Naive thymus-derived CD8-positive, alpha-beta T cell (primary cell): Measurements from ENCODE around the gene POU3F4. TPM values are rescaled to one million over a fixed set of nuclear protein-coding genes. Genes with fewer than 3 reads are reported as not detected.

Experiments used
- ATAC-seq, 2 donors: fragments of 150-1000 bp; cut with Tn5 transposase in 1 of 2; sonication (Bioruptor Pico), chemical (Tn5 transposase) in 1 of 2; 1 replicate in 1 of 2; 2 replicates in 1 of 2; pipeline ENCODE4 v1.10.0; 2021; ENCODE audit warnings: mild to moderate bottlenecking in 2 of 2, moderate library complexity in 2 of 2
- POLR2A ChIA-PET: fragments of 350-600 bp; sonication (Branson Sonifier 250); formaldehyde crosslinking; loops from one replicate; lab custom pipeline; 2021; ENCODE audit warnings: antibody characterized with exemption; lab: Charles Lee
- DNase-seq, 10 donors: peaks; one replicate each; pipeline versions ENCODE4 v3.0.0 to v3.0.0-alpha.2; 2020 to 2022
- H3K27ac Mint-ChIP-seq, 10 donors: one replicate each; pipeline ENCODE4 v1.8.0; 2020 to 2022; ENCODE audit warnings: mild to moderate bottlenecking in 10 of 10, mixed read lengths in 10 of 10, moderate library complexity in 4 of 10, inconsistent platforms in 1 of 10
- H3K27me3 Mint-ChIP-seq, 5 donors: one replicate each; pipeline ENCODE4 v1.8.0; 2021 to 2022; ENCODE audit warnings: mixed read lengths in 5 of 5
- H3K36me3 Mint-ChIP-seq, 3 donors: one replicate each; pipeline ENCODE4 v1.8.0; 2020 to 2022; ENCODE audit warnings: mixed read lengths in 3 of 3, mild to moderate bottlenecking in 2 of 3, inconsistent platforms in 1 of 3
- H3K4me1 Mint-ChIP-seq, 4 donors: one replicate each; pipeline ENCODE4 v1.8.0; 2021 to 2022; ENCODE audit warnings: mixed read lengths in 4 of 4
- H3K4me3 Mint-ChIP-seq, 10 donors: one replicate each; pipeline ENCODE4 v1.8.0; 2020 to 2022; ENCODE audit warnings: mild to moderate bottlenecking in 10 of 10, mixed read lengths in 10 of 10, moderate library complexity in 6 of 10, inconsistent platforms in 1 of 10
- H3K9me3 Mint-ChIP-seq, 9 donors: one replicate each; pipeline ENCODE4 v1.8.0; 2020 to 2022; ENCODE audit warnings: mixed read lengths in 9 of 9, mild to moderate bottlenecking in 3 of 9, inconsistent platforms in 1 of 9, moderate library complexity in 1 of 9
- polyA plus RNA-seq, 3 donors: library from polyadenylated mRNA; unstranded; fragments of 300-500 nt; fragmentation: Illumina TruSeq; gene quantifications; one replicate each; pipeline ENCODE4 v1.2.3, GENCODE V29; 2021
- total RNA-seq, 8 experiments: library from RNA in 2 of 8; stranded (reverse) in 2 of 8; gene quantifications; one replicate each; pipeline ENCODE4 v1.2.3 and lab custom pipeline; 2021 to 2026

POU3F4 gene
- not detected for total RNA-seq
- polyA plus RNA-seq, result not detected
- 0 to 0.09 (median 0) reads per million in 6 experiments for total RNA-seq (lab: John Stamatoyannopoulos, UW)

GRCh38 chrX:83508006-83508405 is at the start of gene POU3F4:
TSS of gene POU3F4 (plus strand) at chrX:83508290. CDS start at chrX:83508325, 35 bp downstream.
- no peak for ATAC-seq
- peaks cover 2 to 12% (median 5%) of the 10 kb centered on the region in 4 donors for H3K4me1 Mint-ChIP-seq
- DNase-seq, result no peak
- peaks cover 18 to 78% (median 55%) of the 10 kb centered on the region in 5 donors for H3K27me3 Mint-ChIP-seq
- H3K9me3 Mint-ChIP-seq, result peaks cover 0 to 21% (median 2%) of the 10 kb centered on the region in 9 donors
- no peak within 1 kb of the TSS for H3K27ac Mint-ChIP-seq
- peak within 1 kb of the TSS in 3 of 10 donors; percentile 13 to 60 (median 34) for H3K4me3 Mint-ChIP-seq
- H3K36me3 Mint-ChIP-seq, result peaks cover 0 to 21% (median 2%) of the 10 kb centered on the region in 3 donors
- POLR2A ChIA-PET, result no interaction called here

- Mint-ChIP-seq H3K4me3 (no peak overlapping the region), H3K27ac (no peak overlapping the region), H3K36me3 (no peaks in the 10 kb centered on the region), H3K4me1 (no peaks in the 10 kb centered on the region), H3K27me3 (no peaks in the 10 kb centered on the region), H3K9me3 (peaks cover 0 to 5% (median 0%) of the 10 kb centered on the region in 9 donors)
- ATAC-seq, result no peak
- peak in 1 of 10 donors; percentile 0 for DNase-seq
- POLR2A ChIA-PET, result no interaction called here
Observed at GRCh38 chrX:83469551-83469950, 38.5 kb upstream of the POU3F4 start.

DNA sequence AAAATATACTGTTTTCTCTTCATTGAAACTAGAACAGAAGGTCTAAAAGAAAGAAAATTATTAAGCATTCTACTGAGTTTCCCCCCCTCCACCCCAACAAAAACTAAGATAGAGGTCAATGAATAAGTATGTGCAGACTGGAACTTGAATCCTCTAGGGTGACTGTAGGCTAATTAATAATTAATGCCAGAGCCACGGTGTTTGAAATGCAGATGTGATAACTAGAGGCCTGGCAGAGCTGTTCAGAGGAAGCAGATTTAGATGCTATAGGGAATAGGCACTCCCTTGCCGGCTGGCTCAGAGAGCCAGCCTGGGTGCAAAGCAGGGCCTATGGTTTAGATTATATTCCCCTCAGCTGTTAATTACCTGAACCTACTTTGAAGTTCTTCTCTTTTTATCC is 12.2 kb upstream of the POU3F4 start:
- no peaks in the 10 kb centered on the region for H3K36me3 Mint-ChIP-seq

GRCh38 chrX:83501003-83501402 is 7.1 kb upstream of the POU3F4 start:
- DNase-seq, result no peak
- no peak for ATAC-seq
- H3K27me3 Mint-ChIP-seq, result peaks cover 6 to 42% (median 25%) of the 10 kb centered on the region in 5 donors

More for the DNA sequence above, 12.2 kb upstream of the POU3F4 start:
- Mint-ChIP-seq H3K4me1 (no peaks in the 10 kb centered on the region), H3K27ac (no peak overlapping the region), H3K9me3 (peaks cover 0 to 3% (median 0%) of the 10 kb centered on the region in 9 donors), H3K4me3 (no peak overlapping the region), H3K27me3 (peaks cover 0 to 10% (median 0%) of the 10 kb centered on the region in 5 donors)
- ATAC-seq, result no peak
- DNase-seq, result no peak
- POLR2A ChIA-PET, result no interaction called here

GRCh38 chrX:83501530-83501929 is 6.6 kb upstream of the POU3F4 start:
- DNase-seq (no peak), ATAC-seq (no peak)
- Mint-ChIP-seq H3K27ac (no peak overlapping the region), H3K4me1 (no peaks in the 10 kb centered on the region), H3K9me3 (peaks cover 0 to 9% (median 0%) of the 10 kb centered on the region in 9 donors), H3K36me3 (peaks cover 0 to 3% (median 0%) of the 10 kb centered on the region in 3 donors), H3K27me3 (peaks cover 6 to 42% (median 27%) of the 10 kb centered on the region in 5 donors), H3K4me3 (no peak overlapping the region)
- POLR2A ChIA-PET, result no interaction called here

More at GRCh38 chrX:83501003-83501402, 7.1 kb upstream of the POU3F4 start:
- POLR2A ChIA-PET, result no interaction called here
- Mint-ChIP-seq H3K9me3 (peaks cover 0 to 9% (median 0%) of the 10 kb centered on the region in 9 donors), H3K4me1 (no peaks in the 10 kb centered on the region), H3K4me3 (no peak overlapping the region), H3K36me3 (peaks cover 0 to 3% (median 0%) of the 10 kb centered on the region in 3 donors), H3K27ac (no peak overlapping the region)

DNA sequence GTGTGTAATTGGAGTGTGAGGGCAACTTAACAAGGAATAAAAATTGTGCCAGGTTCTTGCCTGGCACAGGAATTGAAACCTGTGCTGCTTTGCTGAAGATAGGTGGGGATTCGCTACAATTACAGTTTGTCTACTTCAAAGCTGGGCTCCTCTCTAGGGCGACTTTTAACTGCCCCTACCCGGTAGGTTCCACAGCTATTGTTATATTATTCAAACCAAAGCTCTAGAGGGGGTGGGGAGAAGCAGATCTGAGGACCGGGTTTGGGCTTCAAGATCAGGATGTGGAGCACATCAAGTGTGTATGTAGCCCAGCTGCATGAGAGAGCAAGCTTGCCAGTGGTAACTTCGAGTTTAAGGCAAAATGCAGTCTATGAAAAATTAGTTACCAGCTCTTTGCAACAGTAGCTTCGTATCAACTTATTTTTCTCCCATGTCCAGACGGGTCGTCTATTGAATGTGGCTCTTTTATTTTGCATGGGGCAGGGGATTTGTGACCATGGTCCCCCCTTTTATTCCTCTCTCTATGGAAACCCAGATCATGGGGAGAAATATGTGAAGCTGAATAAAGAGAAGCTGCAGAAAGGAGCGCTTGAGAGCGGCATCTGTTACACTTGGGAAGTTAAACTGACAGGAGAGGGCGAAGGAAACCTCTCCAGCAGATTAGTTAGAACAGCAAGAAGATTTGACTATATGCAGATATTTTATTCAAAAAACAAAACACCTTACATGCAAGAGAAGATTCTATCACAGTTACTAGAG is 3.2 kb upstream of the POU3F4 start:
- Mint-ChIP-seq H3K27me3 (peaks cover 18 to 66% (median 53%) of the 10 kb centered on the region in 5 donors), H3K27ac (no peak overlapping the region), H3K9me3 (peaks cover 0 to 21% (median 2%) of the 10 kb centered on the region in 9 donors), H3K36me3 (peaks cover 0 to 12% (median 5%) of the 10 kb centered on the region in 3 donors), H3K4me1 (peaks cover 2 to 8% (median 3%) of the 10 kb centered on the region in 4 donors), H3K4me3 (no peak overlapping the region)
- ATAC-seq (no peak), DNase-seq (no peak)
- POLR2A ChIA-PET, result no interaction called here

DNA sequence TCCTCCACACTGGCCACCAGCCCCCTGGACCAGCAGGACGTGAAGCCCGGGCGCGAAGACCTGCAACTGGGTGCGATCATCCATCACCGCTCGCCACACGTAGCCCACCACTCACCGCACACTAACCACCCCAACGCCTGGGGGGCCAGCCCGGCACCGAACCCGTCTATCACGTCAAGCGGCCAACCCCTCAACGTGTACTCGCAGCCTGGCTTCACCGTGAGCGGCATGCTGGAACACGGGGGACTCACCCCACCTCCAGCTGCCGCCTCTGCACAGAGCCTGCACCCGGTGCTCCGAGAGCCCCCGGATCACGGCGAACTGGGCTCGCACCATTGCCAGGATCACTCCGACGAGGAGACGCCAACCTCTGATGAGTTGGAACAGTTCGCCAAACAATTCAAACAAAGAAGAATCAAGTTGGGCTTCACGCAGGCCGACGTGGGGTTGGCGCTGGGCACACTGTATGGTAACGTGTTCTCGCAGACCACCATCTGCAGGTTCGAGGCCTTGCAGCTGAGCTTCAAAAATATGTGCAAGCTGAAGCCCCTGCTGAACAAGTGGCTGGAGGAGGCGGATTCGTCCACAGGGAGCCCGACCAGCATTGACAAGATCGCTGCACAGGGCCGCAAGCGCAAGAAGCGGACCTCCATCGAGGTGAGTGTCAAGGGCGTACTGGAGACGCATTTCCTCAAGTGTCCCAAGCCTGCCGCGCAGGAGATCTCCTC is 600 bp downstream of the POU3F4 start:
- DNase-seq (no peak), ATAC-seq (no peak)
- Mint-ChIP-seq H3K9me3 (peaks cover 0 to 21% (median 2%) of the 10 kb centered on the region in 9 donors), H3K4me3 (peak overlapping the region in 3 of 10 donors; percentile 13 to 60 (median 34)), H3K4me1 (peaks cover 2 to 12% (median 5%) of the 10 kb centered on the region in 4 donors), H3K27me3 (peaks cover 19 to 71% (median 50%) of the 10 kb centered on the region in 5 donors), H3K27ac (no peak overlapping the region), H3K36me3 (peaks cover 0 to 21% (median 2%) of the 10 kb centered on the region in 3 donors)
- POLR2A ChIA-PET, result no interaction called here

DNA sequence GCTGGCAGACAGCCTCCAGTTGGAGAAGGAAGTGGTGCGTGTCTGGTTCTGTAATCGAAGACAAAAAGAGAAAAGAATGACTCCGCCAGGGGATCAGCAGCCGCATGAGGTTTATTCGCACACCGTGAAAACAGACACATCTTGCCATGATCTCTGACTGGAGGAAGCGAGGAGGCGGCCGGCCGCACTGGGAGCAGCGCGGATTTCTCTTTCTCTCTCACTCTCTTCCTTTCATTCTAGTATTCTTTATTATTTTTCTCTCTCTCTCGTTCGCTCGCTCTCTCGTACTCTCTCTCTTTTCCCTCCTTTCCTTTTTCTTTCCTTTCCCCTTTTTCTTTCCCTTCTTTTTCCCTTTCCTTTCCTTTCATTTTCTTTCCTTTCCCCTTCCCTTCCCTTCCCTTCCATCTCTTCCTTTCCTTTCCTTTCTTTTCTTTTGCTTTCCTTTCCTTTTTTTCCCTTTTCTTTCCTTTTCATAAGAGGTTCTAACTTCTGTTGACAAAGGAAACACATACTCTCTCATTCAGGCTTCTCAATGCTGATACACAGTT is 1.2 kb downstream of the POU3F4 start:
- ATAC-seq (no peak), DNase-seq (no peak)
- Mint-ChIP-seq H3K9me3 (peaks cover 0 to 21% (median 2%) of the 10 kb centered on the region in 9 donors), H3K27ac (no peak overlapping the region), H3K27me3 (peaks cover 20 to 65% (median 46%) of the 10 kb centered on the region in 5 donors), H3K4me3 (peak overlapping the region in 7 of 10 donors; percentile 4 to 58 (median 43)), H3K36me3 (peaks cover 0 to 21% (median 2%) of the 10 kb centered on the region in 3 donors), H3K4me1 (peaks cover 2 to 12% (median 5%) of the 10 kb centered on the region in 4 donors)
- POLR2A ChIA-PET, result no interaction called here

DNA sequence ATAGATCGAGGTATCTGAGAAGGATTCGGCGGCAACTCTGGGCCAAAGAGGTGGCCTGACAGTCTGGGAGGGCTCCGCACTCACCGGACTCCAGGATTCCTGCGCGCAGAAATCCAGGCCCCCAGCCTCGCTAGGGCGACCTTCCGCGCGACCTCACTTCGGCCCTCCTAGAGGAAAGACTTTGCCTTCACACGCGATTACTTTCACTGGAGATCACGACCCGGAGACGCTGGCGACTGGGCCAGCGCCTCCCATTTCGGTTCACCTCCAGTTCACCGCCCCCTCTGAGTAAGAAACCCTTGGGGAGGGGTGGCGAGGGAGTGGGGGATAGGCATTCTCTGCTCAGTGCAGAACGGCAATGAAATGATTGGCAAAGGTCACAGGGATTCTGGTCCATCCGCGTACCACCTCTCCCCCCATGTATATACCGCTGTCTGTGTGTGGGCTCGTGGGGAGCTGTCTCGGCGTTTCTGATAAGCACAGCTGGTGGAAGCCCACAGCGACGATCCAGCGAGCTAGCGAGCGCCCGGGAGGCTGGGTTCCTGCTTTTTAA is 2.5 kb downstream of the POU3F4 start:
- H3K4me1 Mint-ChIP-seq, result peaks cover 2 to 12% (median 5%) of the 10 kb centered on the region in 4 donors
- H3K27ac Mint-ChIP-seq, result no peak overlapping the region
- H3K27me3 Mint-ChIP-seq, result peaks cover 19 to 52% (median 38%) of the 10 kb centered on the region in 5 donors
- ATAC-seq, result no peak
- no peak for DNase-seq
- no peak overlapping the region for H3K4me3 Mint-ChIP-seq
- POLR2A ChIA-PET, result no interaction called here
- H3K9me3 Mint-ChIP-seq, result peaks cover 0 to 21% (median 2%) of the 10 kb centered on the region in 9 donors
- H3K36me3 Mint-ChIP-seq, result peaks cover 0 to 21% (median 2%) of the 10 kb centered on the region in 3 donors

- no peak overlapping the region for H3K27ac Mint-ChIP-seq
- peaks cover 0 to 21% (median 2%) of the 10 kb centered on the region in 9 donors for H3K9me3 Mint-ChIP-seq
- peaks cover 0 to 21% (median 2%) of the 10 kb centered on the region in 3 donors for H3K36me3 Mint-ChIP-seq
- ATAC-seq (no peak), DNase-seq (no peak)
- POLR2A ChIA-PET, result no interaction called here
- H3K4me1 Mint-ChIP-seq, result peaks cover 2 to 12% (median 5%) of the 10 kb centered on the region in 4 donors
- H3K27me3 Mint-ChIP-seq, result peaks cover 19 to 50% (median 38%) of the 10 kb centered on the region in 5 donors
- no peak overlapping the region for H3K4me3 Mint-ChIP-seq
Observed at GRCh38 chrX:83511208-83511607, 3.1 kb downstream of the POU3F4 start.

DNA sequence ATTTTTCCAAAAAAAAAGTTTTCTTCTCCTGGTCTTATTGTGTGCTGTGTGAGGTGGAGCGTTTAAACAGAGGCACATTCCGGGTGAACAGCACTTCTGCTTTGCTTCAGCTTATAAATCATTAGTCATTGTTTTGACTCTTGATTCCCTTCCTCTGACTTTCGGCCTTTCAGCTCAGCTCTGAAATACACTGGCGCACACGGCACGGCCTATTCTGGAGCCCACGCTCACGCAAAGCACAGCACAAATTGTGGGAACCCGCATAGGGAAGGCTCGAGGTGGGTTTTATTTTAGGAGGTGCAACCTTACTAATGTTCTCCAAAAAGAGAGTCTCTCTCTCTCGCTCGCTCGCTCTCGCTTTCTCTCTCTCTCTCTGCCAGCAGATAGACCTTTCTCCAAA is 4.0 kb downstream of the POU3F4 start:
- peaks cover 0 to 20% (median 2%) of the 10 kb centered on the region in 3 donors for H3K36me3 Mint-ChIP-seq
- H3K27me3 Mint-ChIP-seq, result peaks cover 19 to 50% (median 34%) of the 10 kb centered on the region in 5 donors
- H3K4me3 Mint-ChIP-seq, result no peak overlapping the region

GRCh38 chrX:83516597-83516996 is 8.5 kb downstream of the POU3F4 start:
- Mint-ChIP-seq H3K4me3 (no peak overlapping the region), H3K9me3 (no peaks in the 10 kb centered on the region), H3K27ac (no peak overlapping the region), H3K36me3 (peaks cover 0 to 5% (median 0%) of the 10 kb centered on the region in 3 donors), H3K4me1 (no peaks in the 10 kb centered on the region), H3K27me3 (peaks cover 6 to 12% (median 10%) of the 10 kb centered on the region in 5 donors)
- POLR2A ChIA-PET, result no interaction called here
- DNase-seq (no peak), ATAC-seq (no peak)

More for the DNA sequence above, 4.0 kb downstream of the POU3F4 start:
- peaks cover 0 to 15% (median 2%) of the 10 kb centered on the region in 9 donors for H3K9me3 Mint-ChIP-seq
- no peak for ATAC-seq
- DNase-seq, result no peak
- POLR2A ChIA-PET, result no interaction called here
- H3K27ac Mint-ChIP-seq, result no peak overlapping the region
- H3K4me1 Mint-ChIP-seq, result peaks cover 2 to 12% (median 5%) of the 10 kb centered on the region in 4 donors
